Mesothelial cell of epicardium (in vitro differentiated cells): ENCODE data around the gene TMCC1. TPM values are rescaled to one million over a fixed set of nuclear protein-coding genes. Genes with fewer than 3 reads are reported as not detected.

Experiments used
- DNase-seq, 2 experiments: peaks; one replicate each; pipeline ENCODE4 v3.0.0; 2021; ENCODE audit warnings: low spot score in 2 of 2; ENCODE audit not compliant: unreplicated experiment in 2 of 2
- H3K27ac Mint-ChIP-seq: 2 replicates; pipeline ENCODE4 v1.8.0; 2021; ENCODE audit warnings: mixed read lengths
- H3K27me3 Mint-ChIP-seq: 2 replicates; pipeline ENCODE4 v1.8.0; 2021; ENCODE audit warnings: low read depth, mixed read lengths
- H3K36me3 Mint-ChIP-seq: 2 replicates; pipeline ENCODE4 v1.8.0; 2021; ENCODE audit warnings: mixed read lengths
- H3K4me1 Mint-ChIP-seq: 2 replicates; pipeline ENCODE4 v1.8.0; 2021; ENCODE audit warnings: mixed read lengths
- H3K4me3 Mint-ChIP-seq: 2 replicates; pipeline ENCODE4 v1.8.0; 2021; ENCODE audit warnings: mild to moderate bottlenecking, moderate library complexity, mixed read lengths
- H3K9me3 Mint-ChIP-seq: 2 replicates; pipeline ENCODE4 v1.8.0; 2021; ENCODE audit warnings: mixed read lengths
- CTCF ChIP-seq: fragments of 200-600 bp; sonication (generic); IDR thresholded peaks from one replicate; pipeline ENCODE4 v1.5.0; 2021; ENCODE audit warnings: antibody characterized with exemption; ENCODE audit not compliant: unreplicated experiment
- total RNA-seq: library from RNA; stranded (reverse); gene quantifications from 3 replicates; pipeline ENCODE4 v1.2.1, GENCODE V29; 2021

TMCC1 gene
- total RNA-seq, 1 donor from 2014 or later, result 52.4 TPM

- no peak overlapping the region for H3K4me3 Mint-ChIP-seq
- no peaks in the 10 kb centered on the region for H3K9me3 Mint-ChIP-seq
- no peaks in the 10 kb centered on the region for H3K27me3 Mint-ChIP-seq
- H3K4me1 Mint-ChIP-seq, result peaks cover 29% of the 10 kb centered on the region
- H3K36me3 Mint-ChIP-seq, result peaks cover 4% of the 10 kb centered on the region
- no peak for DNase-seq
- H3K27ac Mint-ChIP-seq, result peak overlapping the region; percentile 41
- TF ChIP-seq CTCF, result no peak
These were observed 236.8 kb downstream of the TMCC1 start for GRCh38 chr3:129656659-129657247.

GRCh38 chr3:129655291-129655700, 238.2 kb downstream of the TMCC1 start:
- H3K4me1 Mint-ChIP-seq, result peaks cover 33% of the 10 kb centered on the region
- no peak overlapping the region for H3K4me3 Mint-ChIP-seq
- no peaks in the 10 kb centered on the region for H3K9me3 Mint-ChIP-seq
- DNase-seq, result no peak
- no peaks in the 10 kb centered on the region for H3K27me3 Mint-ChIP-seq
- TF ChIP-seq CTCF, result no peak
- peaks cover 4% of the 10 kb centered on the region for H3K36me3 Mint-ChIP-seq
- no peak overlapping the region for H3K27ac Mint-ChIP-seq

- Mint-ChIP-seq H3K9me3 (no peaks in the 10 kb centered on the region), H3K27me3 (no peaks in the 10 kb centered on the region), H3K4me1 (peaks cover 36% of the 10 kb centered on the region), H3K4me3 (no peak overlapping the region), H3K36me3 (peaks cover 3% of the 10 kb centered on the region), H3K27ac (no peak overlapping the region)
- no peak for DNase-seq
- no peak for TF ChIP-seq CTCF
These were observed 239.4 kb downstream of the TMCC1 start for GRCh38 chr3:129654131-129654530.

GRCh38 chr3:129653019-129653418, 240.5 kb downstream of the TMCC1 start:
- Mint-ChIP-seq H3K27me3 (no peaks in the 10 kb centered on the region), H3K27ac (no peak overlapping the region), H3K9me3 (no peaks in the 10 kb centered on the region), H3K36me3 (peaks cover 3% of the 10 kb centered on the region), H3K4me3 (no peak overlapping the region), H3K4me1 (peaks cover 29% of the 10 kb centered on the region)
- no peak for DNase-seq
- TF ChIP-seq CTCF, result no peak

- Mint-ChIP-seq H3K27me3 (no peaks in the 10 kb centered on the region), H3K36me3 (peaks cover 3% of the 10 kb centered on the region), H3K9me3 (no peaks in the 10 kb centered on the region), H3K4me1 (peaks cover 15% of the 10 kb centered on the region), H3K4me3 (no peak overlapping the region), H3K27ac (peak overlapping the region; percentile 50)
- DNase-seq, result no peak
- TF ChIP-seq CTCF, result no peak
These were observed 241.9 kb downstream of the TMCC1 start for GRCh38 chr3:129651435-129652202.
